Heart left ventricle (tissue), 16 donors: ENCODE measurements around the gene YDJC. TPM values are rescaled to one million over a fixed set of nuclear protein-coding genes. Genes with fewer than 3 reads are reported as not detected.

Source experiments
- ATAC-seq, 4 donors: fragments of 200-7000 bp; cut with Tn5 transposase; one replicate each; pipeline ENCODE4 v1.9.1; 2020 to 2022; ENCODE audit warnings: moderate library complexity in 4 of 4, mild to moderate bottlenecking in 3 of 4, moderate number of reproducible peaks in 1 of 4
- DNase-seq, 5 donors: peaks; one replicate each; pipeline ENCODE4 v3.0.0-alpha.2; 2020
- H3K27ac ChIP-seq, 12 donors: fragments of 200-600 bp; sonication (generic) in 4 of 12; one replicate each; pipeline versions ENCODE4 v1.5.0 to v1.8.0; 2016 to 2022; ENCODE audit warnings: mild to moderate bottlenecking in 2 of 12
- H3K27me3 ChIP-seq, 9 donors: fragments of 200-600 bp; sonication (generic) in 2 of 9; one replicate each; pipeline versions ENCODE4 v1.5.1 to v1.8.0; 2016 to 2022; ENCODE audit warnings: mild to moderate bottlenecking in 3 of 9
- H3K36me3 ChIP-seq, 9 donors: fragments of 200-600 bp; sonication (generic) in 2 of 9; one replicate each; pipeline versions ENCODE4 v1.5.0 to v1.8.0; 2018 to 2022; ENCODE audit warnings: mild to moderate bottlenecking in 2 of 9
- H3K4me1 ChIP-seq, 12 donors: fragments of 200-600 bp; sonication (generic) in 4 of 12; one replicate each; pipeline versions ENCODE4 v1.5.0 to v1.8.0; 2016 to 2022; ENCODE audit warnings: mild to moderate bottlenecking in 3 of 12
- H3K4me3 ChIP-seq, 12 donors: fragments of 200-600 bp; sonication (generic) in 4 of 12; one replicate each; pipeline versions ENCODE4 v1.5.0 to v1.8.0; 2017 to 2022; ENCODE audit warnings: mild to moderate bottlenecking in 9 of 12, moderate library complexity in 4 of 12
- H3K9me3 ChIP-seq, 12 donors: fragments of 200-600 bp; sonication (generic) in 4 of 12; one replicate each; pipeline versions ENCODE4 v1.5.0 to v1.8.0; 2016 to 2022; ENCODE audit warnings: mild to moderate bottlenecking in 1 of 12
- POLR2A ChIP-seq, 2 donors: fragments of 450-650 bp; IDR thresholded peaks; one replicate each; pipeline ENCODE4 v1.6.1; 2017; ENCODE audit warnings: antibody characterized with exemption in 2 of 2, mild to moderate bottlenecking in 2 of 2, moderate library complexity in 2 of 2
- WGBS, 4 donors: extraction: QIAGEN DNeasy Blood & Tissue Kit in 2 of 4; methylation state at CpG; one replicate each; pipeline versions ENCODE4 v1.1.5 to v1.1.7; 2013 to 2018; 5-methylcytosine and 5-hydroxymethylcytosine counted together
- intact Hi-C, 10 donors: fragments of 100-400 bp; cut with DNase I; formaldehyde crosslinking; loops; one replicate each; pipeline versions ENCODE4 v1.11.1 to v1.14.2; 2022
- polyA plus RNA-seq, 2 donors: library from polyadenylated mRNA; stranded (reverse); fragments of 200-250 nt; gene quantifications; one replicate each; pipeline ENCODE4 v1.2.3, GENCODE V29; 2013
- total RNA-seq, 9 donors: library from RNA; depleted of rRNA in 2 of 9; stranded (reverse); fragments of >200 nt in 2 of 9; fragmentation: NEBNext Ultra II Directional in 3 of 9; extraction: Animal tissue kit (Norgen Biotek cat#: 25700) in 3 of 9; gene quantifications; one replicate each; pipeline versions ENCODE4 v1.1.0 to v1.2.4, GENCODE V29; 2016 to 2023
- TF ChIP-seq, protein P1 (sequence below), 12 donors: fragments of 200-600 bp; sonication (generic) in 4 of 12; IDR thresholded peaks; one replicate each; pipeline versions ENCODE4 v1.5.0 to v1.8.0; 2018 to 2022; ENCODE audit warnings: antibody characterized with exemption in 12 of 12, mild to moderate bottlenecking in 5 of 12
- donor health status: ischemic (EF 13 %, LVEDD 7.1; RV severe dilation, severe dysfunction).
- donor health status: healthy with polysubstance abuse.
- donor health status: DM: no; HTN: yes; CAD: no.
- donor health status: DM: no; HTN: no; CAD: no.
- donor health status: ischemic (EF 25% LVEDD 6.9; RV normal size, moderate dysfunction).
- donor health status: ischemic (EF 25% LVEDD 5.7; RV mildly dilated, moderate dysfunction).
- donor health status: healthy.
- donor health status: DM: yes; HTN: yes; CAD: no.
- donor health status: ischemic (EF 35%, LVEDD 5.7; RV mildly dilated, moderate dysfunction).
- donor health status: nonischemic (EF 11% LVEDD 7.7; RV severe dilation, severe dysfunction).
- donor health status: DM: yes; HTN: yes; CAD: no.
- donor health status: PGD.
- donor health status: ischemic (EF 29% LVEDD 5.4; RV normal size, mild dysfunction).
- donor health status: nonischemic (EF 23%, LVEDD 6.1; RV moderate dilation, normal function).

Gene YDJC
- total and polyA plus RNA-seq, 11 donors: 3.0 to 19.8 (median 5.5) TPM

DNA sequence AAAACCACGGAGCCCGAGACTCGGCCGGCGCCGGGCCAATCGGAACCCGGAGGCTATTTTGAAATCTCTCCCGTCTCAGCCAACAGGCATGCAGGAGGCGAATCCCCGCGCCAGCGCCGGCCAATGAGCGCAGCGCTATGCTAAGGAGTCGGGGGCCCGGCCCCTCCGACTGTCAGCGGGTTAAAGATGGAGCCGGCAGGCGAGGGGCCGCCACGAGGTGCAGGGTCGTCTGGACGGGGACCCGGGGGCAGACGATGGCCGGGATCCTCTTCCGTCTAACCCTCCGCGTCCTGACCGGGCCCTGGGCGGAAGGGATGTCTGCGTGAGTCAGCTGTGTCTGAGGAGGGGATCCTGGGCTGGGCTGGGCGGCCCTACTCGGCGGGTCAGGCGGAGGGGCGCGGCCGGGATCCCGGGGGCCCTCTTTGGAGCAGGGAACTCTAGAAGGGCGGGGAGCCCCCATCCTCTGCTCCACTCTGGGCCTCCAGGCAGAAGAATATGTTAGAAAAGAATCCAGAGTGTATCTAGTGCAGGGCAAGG lies 22.3 kb upstream of the YDJC start:
- Histone ChIP-seq H3K4me3 (peak overlapping the region; percentile 37 to 83 (median 60)), H3K27me3 (peaks cover 0 to 5% (median 0%) of the 10 kb centered on the region in 9 donors), H3K4me1 (peaks cover 0 to 23% (median 18%) of the 10 kb centered on the region in 12 donors), H3K27ac (peak overlapping the region in 3 of 12 donors; percentile 0 to 42 (median 3)), H3K36me3 (peaks cover 0 to 16% (median 0%) of the 10 kb centered on the region in 9 donors), H3K9me3 (no peaks in the 10 kb centered on the region)
- DNase-seq (peak; percentile 87 to 94 (median 89)), ATAC-seq (peak; percentile 82 to 94 (median 92))
- intact Hi-C loops: loop anchor here in 1 of 10 donors (5.0 kb wide), 1 partner anchor 50 kb away; no protein-coding TSS in a partner anchor
- TF ChIP-seq POLR2A (IDR thresholded peaks at IDR 0.05): no peak
- TF ChIP-seq, protein P1, sequence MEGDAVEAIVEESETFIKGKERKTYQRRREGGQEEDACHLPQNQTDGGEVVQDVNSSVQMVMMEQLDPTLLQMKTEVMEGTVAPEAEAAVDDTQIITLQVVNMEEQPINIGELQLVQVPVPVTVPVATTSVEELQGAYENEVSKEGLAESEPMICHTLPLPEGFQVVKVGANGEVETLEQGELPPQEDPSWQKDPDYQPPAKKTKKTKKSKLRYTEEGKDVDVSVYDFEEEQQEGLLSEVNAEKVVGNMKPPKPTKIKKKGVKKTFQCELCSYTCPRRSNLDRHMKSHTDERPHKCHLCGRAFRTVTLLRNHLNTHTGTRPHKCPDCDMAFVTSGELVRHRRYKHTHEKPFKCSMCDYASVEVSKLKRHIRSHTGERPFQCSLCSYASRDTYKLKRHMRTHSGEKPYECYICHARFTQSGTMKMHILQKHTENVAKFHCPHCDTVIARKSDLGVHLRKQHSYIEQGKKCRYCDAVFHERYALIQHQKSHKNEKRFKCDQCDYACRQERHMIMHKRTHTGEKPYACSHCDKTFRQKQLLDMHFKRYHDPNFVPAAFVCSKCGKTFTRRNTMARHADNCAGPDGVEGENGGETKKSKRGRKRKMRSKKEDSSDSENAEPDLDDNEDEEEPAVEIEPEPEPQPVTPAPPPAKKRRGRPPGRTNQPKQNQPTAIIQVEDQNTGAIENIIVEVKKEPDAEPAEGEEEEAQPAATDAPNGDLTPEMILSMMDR (IDR thresholded peaks at IDR 0.05): no peak
- WGBS, 4 donors: 0% methylated on average over 19 to 44 of the region's 44 CpGs

GRCh38 chr22:21651521-21652009 lies 21.7 kb upstream of the YDJC start:
- 0 to 1% (median 1%) methylated on average over 14 to 29 of the region's 29 CpGs for WGBS, 4 donors
- no peak for TF ChIP-seq POLR2A (IDR thresholded peaks at IDR 0.05)
- TF ChIP-seq, protein P1 (IDR thresholded peaks at IDR 0.05): no peak
- no peaks in the 10 kb centered on the region for H3K9me3 ChIP-seq
- ATAC-seq: peak; percentile 1 to 19 (median 15)
- H3K36me3 ChIP-seq: peaks cover 0 to 17% (median 0%) of the 10 kb centered on the region in 9 donors
- peak overlapping the region in 2 of 12 donors; percentile 0 to 42 for H3K27ac ChIP-seq
- peaks cover 0 to 26% (median 18%) of the 10 kb centered on the region in 12 donors for H3K4me1 ChIP-seq
- no peaks in the 10 kb centered on the region for H3K27me3 ChIP-seq
- no peak for DNase-seq
- intact Hi-C loops: loop anchor here in 1 of 10 donors (5.0 kb wide), 1 partner anchor 49 kb away; no protein-coding TSS in a partner anchor
- H3K4me3 ChIP-seq: peak overlapping the region; percentile 37 to 83 (median 60)

DNA sequence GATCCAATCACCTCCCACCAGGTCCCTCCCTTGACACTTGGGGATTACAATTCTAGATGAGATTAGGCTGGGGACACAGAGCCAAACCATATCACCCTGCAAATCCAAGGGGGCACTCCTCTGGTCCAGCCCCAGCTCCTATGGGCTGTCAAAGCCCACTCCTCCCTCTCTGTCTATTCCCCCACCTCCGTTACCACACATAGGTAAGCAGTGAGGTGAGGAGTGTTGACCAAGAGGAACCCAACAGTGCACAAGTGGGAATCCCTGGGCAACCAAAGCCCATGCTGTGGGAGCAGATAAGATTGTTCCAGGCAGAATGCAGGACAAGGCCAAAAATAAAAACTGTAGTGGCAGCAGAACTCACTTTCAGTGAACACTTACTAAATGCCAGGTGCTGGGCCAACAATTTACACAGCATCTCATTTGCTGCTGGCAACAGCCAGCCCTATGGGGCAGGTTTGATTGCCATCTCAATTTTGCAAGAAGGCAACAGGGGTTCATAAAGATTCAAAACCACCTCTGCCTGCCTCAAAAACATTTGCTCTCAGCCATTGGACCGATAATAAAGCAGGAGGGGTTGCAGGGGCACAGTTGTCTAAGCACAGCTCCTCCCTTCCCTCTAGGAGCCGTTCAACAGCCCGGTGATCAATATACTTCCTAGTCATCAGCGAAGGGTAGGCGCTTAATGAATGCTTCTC lies 21.1 kb upstream of the YDJC start:
- intact Hi-C loops: loop anchor here in 1 of 10 donors (5.0 kb wide), 1 partner anchor 49 kb away; no protein-coding TSS in a partner anchor
- Histone ChIP-seq H3K27ac (no peak overlapping the region), H3K36me3 (peaks cover 0 to 22% (median 0%) of the 10 kb centered on the region in 9 donors), H3K27me3 (no peaks in the 10 kb centered on the region), H3K9me3 (no peaks in the 10 kb centered on the region), H3K4me3 (peak overlapping the region in 10 of 12 donors; percentile 46 to 83 (median 62)), H3K4me1 (peaks cover 0 to 30% (median 18%) of the 10 kb centered on the region in 12 donors)
- WGBS, 4 donors: 10 to 19% (median 15%) methylated on average over 6 of the region's 6 CpGs
- no peak for TF ChIP-seq POLR2A (IDR thresholded peaks at IDR 0.05)
- TF ChIP-seq, protein P1 (IDR thresholded peaks at IDR 0.05): no peak
- DNase-seq: no peak
- ATAC-seq: peak; percentile 17 to 35 (median 33)

- Histone ChIP-seq H3K9me3 (no peaks in the 10 kb centered on the region), H3K27ac (no peak overlapping the region), H3K4me3 (no peak overlapping the region), H3K27me3 (no peaks in the 10 kb centered on the region), H3K4me1 (peaks cover 0 to 30% (median 18%) of the 10 kb centered on the region in 12 donors), H3K36me3 (peaks cover 0 to 26% (median 4%) of the 10 kb centered on the region in 9 donors)
- 94 to 97% (median 96%) methylated on average over 7 of the region's 7 CpGs for WGBS, 4 donors
- TF ChIP-seq, protein P1 (IDR thresholded peaks at IDR 0.05): no peak
- no peak for TF ChIP-seq POLR2A (IDR thresholded peaks at IDR 0.05)
- no peak for DNase-seq
- intact Hi-C loops: loop anchor here in 1 of 10 donors (5.0 kb wide), 1 partner anchor 48 kb away; no protein-coding TSS in a partner anchor
- ATAC-seq: no peak
These were observed 20.5 kb upstream of the YDJC start for GRCh38 chr22:21650280-21650679.
